ENCODE results near the gene TP53TG5.

DNA sequence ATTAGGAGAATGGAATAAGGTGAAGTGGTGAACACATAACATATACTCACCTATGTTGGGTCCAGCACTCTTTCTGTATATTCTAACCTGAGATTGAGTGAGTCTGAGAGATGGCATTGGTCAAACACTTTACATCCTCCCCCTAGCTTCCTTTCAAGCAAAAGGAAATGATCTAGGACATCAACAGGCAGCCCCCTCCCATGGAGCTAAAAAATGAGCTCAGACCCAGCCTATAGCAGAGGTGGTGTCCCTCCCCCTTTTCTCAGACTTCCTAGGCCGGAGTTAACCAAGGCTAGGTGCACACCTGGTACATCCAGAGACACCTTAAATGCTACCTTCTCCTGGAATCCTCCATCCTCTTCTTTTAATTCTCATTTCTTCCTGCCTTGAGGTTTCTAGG, 24.4 kb downstream of the TP53TG5 start:
- TF ChIP-seq GTF2F1 (IDR thresholded peaks at IDR 0.05; ENCODE audit: borderline replicate concordance, low read depth, low read length) (no peak), POLR2AphosphoS5 (IDR thresholded peaks at IDR 0.05; ENCODE audit: low read depth, low read length) (no peak), KDM5A (IDR thresholded peaks at IDR 0.05; ENCODE audit: low read length) (no peak), POLR2A (IDR thresholded peaks at IDR 0.05; ENCODE audit: control extremely low read depth in 1 of 2, low read depth in 2 of 2, low read length in 2 of 2) (no peak), CREB1 (IDR thresholded peaks at IDR 0.05) (no peak), ZNF274 (IDR thresholded peaks at IDR 0.05; ENCODE audit: borderline replicate concordance, extremely low read depth, low read length) (no peak), HDAC6 (IDR thresholded peaks at IDR 0.05; ENCODE audit: low read depth, low read length) (no peak), RAD21 (IDR thresholded peaks at IDR 0.05 in 1 of 2, conservative IDR thresholded peaks at IDR 0.05 in 1 of 2; ENCODE audit: low read depth in 2 of 2, low read length in 2 of 2) (no peak), SIX5 (IDR thresholded peaks at IDR 0.05; ENCODE audit: low read depth, low read length) (no peak)
- TF ChIP-seq, protein P1, sequence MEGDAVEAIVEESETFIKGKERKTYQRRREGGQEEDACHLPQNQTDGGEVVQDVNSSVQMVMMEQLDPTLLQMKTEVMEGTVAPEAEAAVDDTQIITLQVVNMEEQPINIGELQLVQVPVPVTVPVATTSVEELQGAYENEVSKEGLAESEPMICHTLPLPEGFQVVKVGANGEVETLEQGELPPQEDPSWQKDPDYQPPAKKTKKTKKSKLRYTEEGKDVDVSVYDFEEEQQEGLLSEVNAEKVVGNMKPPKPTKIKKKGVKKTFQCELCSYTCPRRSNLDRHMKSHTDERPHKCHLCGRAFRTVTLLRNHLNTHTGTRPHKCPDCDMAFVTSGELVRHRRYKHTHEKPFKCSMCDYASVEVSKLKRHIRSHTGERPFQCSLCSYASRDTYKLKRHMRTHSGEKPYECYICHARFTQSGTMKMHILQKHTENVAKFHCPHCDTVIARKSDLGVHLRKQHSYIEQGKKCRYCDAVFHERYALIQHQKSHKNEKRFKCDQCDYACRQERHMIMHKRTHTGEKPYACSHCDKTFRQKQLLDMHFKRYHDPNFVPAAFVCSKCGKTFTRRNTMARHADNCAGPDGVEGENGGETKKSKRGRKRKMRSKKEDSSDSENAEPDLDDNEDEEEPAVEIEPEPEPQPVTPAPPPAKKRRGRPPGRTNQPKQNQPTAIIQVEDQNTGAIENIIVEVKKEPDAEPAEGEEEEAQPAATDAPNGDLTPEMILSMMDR (IDR thresholded peaks at IDR 0.05; ENCODE audit: control extremely low read depth in 1 of 3, insufficient read depth in 1 of 3, low read depth in 1 of 3, low read length in 3 of 3): no peak

All from H1 (cell line).